Measurements from ENCODE around the gene RAC2. TPM values are rescaled to one million over a fixed set of nuclear protein-coding genes. Genes with fewer than 3 reads are reported as not detected.

RAC2 gene
- total and polyA plus RNA-seq, 2 of the 8 experiments (the other 6 are each of a cell fraction or from before 2014, with no cell fraction given): 2.3 to 4.3 TPM

DNA sequence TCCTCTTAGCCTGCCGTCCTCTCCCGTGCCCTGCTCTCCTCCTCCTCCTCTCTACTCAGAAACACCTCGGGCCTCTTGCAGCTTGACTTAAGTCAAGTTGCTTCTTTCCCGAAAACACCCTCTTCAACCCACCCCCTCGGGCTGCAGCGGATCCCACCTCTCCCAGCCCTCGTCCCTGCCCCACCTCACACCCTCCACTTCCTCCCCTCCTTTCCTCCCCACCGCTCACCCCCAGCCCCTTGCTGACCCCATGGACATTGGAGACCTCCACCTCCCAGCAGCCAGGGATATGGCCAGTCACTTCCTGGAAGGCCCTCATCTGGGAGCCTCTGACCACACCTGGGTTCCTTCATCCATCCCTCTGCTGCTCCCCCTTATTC, 29.8 kb upstream of the RAC2 start (continued):
- TF ChIP-seq ZNF274 (IDR thresholded peaks at IDR 0.05; ENCODE audit: borderline replicate concordance, extremely low read depth, low read length) (no peak), KDM5A (IDR thresholded peaks at IDR 0.05; ENCODE audit: low read length) (no peak), CEBPB (IDR thresholded peaks at IDR 0.05; ENCODE audit: low read depth, low read length) (no peak), CHD7 (IDR thresholded peaks at IDR 0.05; ENCODE audit: insufficient replicate concordance, low read length) (no peak), CBX8 (IDR thresholded peaks at IDR 0.05; ENCODE audit: borderline replicate concordance, low read depth, low read length) (no peak), EZH2 (IDR thresholded peaks at IDR 0.05; ENCODE audit: low read depth, low read length, severe bottlenecking) (no peak)
